Measurements from ENCODE around the gene SYNC. TPM values are rescaled to one million over a fixed set of nuclear protein-coding genes. Genes with fewer than 3 reads are reported as not detected.

Gene SYNC
- total and polyA plus RNA-seq, 2 experiments from 2014 or later: not detected

- Mint-ChIP-seq H3K27ac (no peak overlapping the region), H3K27me3 (ENCODE audit: insufficient read depth, low read depth, poor library complexity) (peaks cover 3% of the 10 kb centered on the region), H3K36me3 (ENCODE audit: low read depth) (peaks cover 79% of the 10 kb centered on the region), H3K9me3 (no peaks in the 10 kb centered on the region), H3K4me3 (no peak overlapping the region), H3K4me1 (no peaks in the 10 kb centered on the region)
- no peak for DNase-seq (ENCODE audit: low spot score)
- H3K36me3 ChIP-seq (ENCODE audit: insufficient read depth): peaks cover 81% of the 10 kb centered on the region
- peaks cover 47% of the 10 kb centered on the region for H3F3A ChIP-seq (replicated peaks; ENCODE audit: low read depth)
- no peak overlapping the region for H3K27ac ChIP-seq (ENCODE audit: low read depth)
- no peaks in the 10 kb centered on the region for H3K9me2 ChIP-seq (ENCODE audit: insufficient read depth)
- no peak overlapping the region for H3K4me2 ChIP-seq
- ATAC-seq: no peak
- no peak overlapping the region for H2AFZ ChIP-seq
- H4K20me1 ChIP-seq (replicated peaks; ENCODE audit: insufficient read depth): peaks cover 9% of the 10 kb centered on the region
- H3K79me2 ChIP-seq (replicated peaks; ENCODE audit: insufficient read depth): no peaks in the 10 kb centered on the region
- TF ChIP-seq REST (IDR thresholded peaks at IDR 0.05; ENCODE audit: unreplicated experiment) (no peak), ZNF462 (CRISPR knock-in tag; IDR thresholded peaks at IDR 0.05) (no peak), EZH2phosphoT487 (IDR thresholded peaks at IDR 0.05; ENCODE audit: unreplicated experiment) (no peak), EZH2 (IDR thresholded peaks at IDR 0.05; ENCODE audit: low read depth, unreplicated experiment) (no peak), ZNF114 (CRISPR knock-in tag; IDR thresholded peaks at IDR 0.05) (no peak), CREB1 (CRISPR knock-in tag; IDR thresholded peaks at IDR 0.05; ENCODE audit: low read depth) (no peak), JUNB (IDR thresholded peaks at IDR 0.05; ENCODE audit: unreplicated experiment) (no peak), NANOG (IDR thresholded peaks at IDR 0.05; ENCODE audit: borderline replicate concordance) (no peak), STAT1 (IDR thresholded peaks at IDR 0.05; ENCODE audit: unreplicated experiment) (no peak), POLR2AphosphoS5 (IDR thresholded peaks at IDR 0.05; ENCODE audit: low read depth) (no peak), ZNF331 (CRISPR knock-in tag; IDR thresholded peaks at IDR 0.05; ENCODE audit: low read depth) (no peak), ETS1 (IDR thresholded peaks at IDR 0.05) (no peak), CTCF (conservative IDR thresholded peaks at IDR 0.05; ENCODE audit: low read depth in 2 of 2) (no peak)
- no peak overlapping the region for H3K4me3 ChIP-seq
- no peaks in the 10 kb centered on the region for H3K4me1 ChIP-seq (ENCODE audit: insufficient read depth)
- no peaks in the 10 kb centered on the region for H3K27me3 ChIP-seq (ENCODE audit: insufficient read depth)
Measured at GRCh38 chr1:32681999-32682398, 20.6 kb downstream of the SYNC start.
